ENCODE measurements around the gene DIP2B. TPM values are rescaled to one million over a fixed set of nuclear protein-coding genes. Genes with fewer than 3 reads are reported as not detected.
A peak's percentile ranks its signal among the peaks of the same experiment; 100 is the strongest.

DIP2B gene
- total RNA-seq, 3 donors from 2014 or later = 28.3 to 39.8 (median 34.7) TPM

- intact Hi-C loops (cut with DNase I, micrococcal nuclease) = no loop called here
- TF ChIP-seq CTCF (IDR thresholded peaks at IDR 0.05) = no peak
- Histone ChIP-seq H3K4me1 (ENCODE audit: low read depth) (peaks cover 16% of the 10 kb centered on the region), H3K9me3 (no peaks in the 10 kb centered on the region), H3K4me3 (no peak overlapping the region), H3K36me3 (ENCODE audit: low read depth) (no peaks in the 10 kb centered on the region)
- ATAC-seq (no peak), DNase-seq (no peak)
Measured at GRCh38 chr12:50523772-50524171, 19.0 kb downstream of the DIP2B start.

- ATAC-seq = no peak
- H3K4me3 ChIP-seq = no peak overlapping the region
- peaks cover 16% of the 10 kb centered on the region for H3K4me1 ChIP-seq (ENCODE audit: low read depth)
- no peak for DNase-seq
- no peak for TF ChIP-seq CTCF (IDR thresholded peaks at IDR 0.05)
- H3K36me3 ChIP-seq (ENCODE audit: low read depth) = no peaks in the 10 kb centered on the region
- no peaks in the 10 kb centered on the region for H3K9me3 ChIP-seq
- intact Hi-C loops (cut with DNase I, micrococcal nuclease) = no loop called here
Measured at GRCh38 chr12:50524621-50525020, 19.8 kb downstream of the DIP2B start.

- DNase-seq (no peak), ATAC-seq (no peak)
- Histone ChIP-seq H3K36me3 (ENCODE audit: low read depth) (no peaks in the 10 kb centered on the region), H3K9me3 (no peaks in the 10 kb centered on the region), H3K4me1 (ENCODE audit: low read depth) (peaks cover 16% of the 10 kb centered on the region), H3K4me3 (no peak overlapping the region)
- intact Hi-C loops (cut with DNase I, micrococcal nuclease) = no loop called here
- no peak for TF ChIP-seq CTCF (IDR thresholded peaks at IDR 0.05)
Measured at GRCh38 chr12:50525422-50525821, 20.6 kb downstream of the DIP2B start.

- H3K9me3 ChIP-seq = no peaks in the 10 kb centered on the region
- DNase-seq (no peak), ATAC-seq (peak; percentile 20)
- H3K4me3 ChIP-seq = no peak overlapping the region
- H3K4me1 ChIP-seq (ENCODE audit: low read depth) = peaks cover 27% of the 10 kb centered on the region
- no peaks in the 10 kb centered on the region for H3K36me3 ChIP-seq (ENCODE audit: low read depth)
- intact Hi-C loops (cut with DNase I, micrococcal nuclease) = no loop called here
- no peak for TF ChIP-seq CTCF (IDR thresholded peaks at IDR 0.05)
Measured at GRCh38 chr12:50527359-50527726, 22.6 kb downstream of the DIP2B start.

GRCh38 chr12:50528800-50529199 is 24.0 kb downstream of the DIP2B start:
- H3K9me3 ChIP-seq = no peaks in the 10 kb centered on the region
- DNase-seq (no peak), ATAC-seq (no peak)
- no peak for TF ChIP-seq CTCF (IDR thresholded peaks at IDR 0.05)
- intact Hi-C loops (cut with DNase I, micrococcal nuclease) = no loop called here
- H3K4me1 ChIP-seq (ENCODE audit: low read depth) = peaks cover 41% of the 10 kb centered on the region
- H3K36me3 ChIP-seq (ENCODE audit: low read depth) = no peaks in the 10 kb centered on the region
- no peak overlapping the region for H3K4me3 ChIP-seq

GRCh38 chr12:50529345-50529744 is 24.6 kb downstream of the DIP2B start:
- H3K9me3 ChIP-seq = no peaks in the 10 kb centered on the region
- DNase-seq = no peak
- H3K4me1 ChIP-seq (ENCODE audit: low read depth) = peaks cover 46% of the 10 kb centered on the region
- ATAC-seq = no peak
- no peak overlapping the region for H3K4me3 ChIP-seq
- no peak for TF ChIP-seq CTCF (IDR thresholded peaks at IDR 0.05)
- no peaks in the 10 kb centered on the region for H3K36me3 ChIP-seq (ENCODE audit: low read depth)
- intact Hi-C loops (cut with DNase I, micrococcal nuclease) = no loop called here
